NT2/D1 (cell line): ENCODE measurements around the gene MUSK.

ENCODE experiments used
- SUZ12 ChIP-seq: IDR thresholded peaks from 2 replicates; pipeline ENCODE4 v1.6.1; 2011; ENCODE audit not compliant: insufficient read length, insufficient read depth; ENCODE audit errors: extremely low read depth
- YY1 ChIP-seq: IDR thresholded peaks from 2 replicates; pipeline ENCODE4 v1.6.1; 2011; ENCODE audit not compliant: insufficient read length, insufficient read depth
- ZNF274 ChIP-seq: IDR thresholded peaks from 2 replicates; pipeline ENCODE4 v1.6.1; 2011; ENCODE audit warnings: mild to moderate bottlenecking, low read depth, low read length

DNA sequence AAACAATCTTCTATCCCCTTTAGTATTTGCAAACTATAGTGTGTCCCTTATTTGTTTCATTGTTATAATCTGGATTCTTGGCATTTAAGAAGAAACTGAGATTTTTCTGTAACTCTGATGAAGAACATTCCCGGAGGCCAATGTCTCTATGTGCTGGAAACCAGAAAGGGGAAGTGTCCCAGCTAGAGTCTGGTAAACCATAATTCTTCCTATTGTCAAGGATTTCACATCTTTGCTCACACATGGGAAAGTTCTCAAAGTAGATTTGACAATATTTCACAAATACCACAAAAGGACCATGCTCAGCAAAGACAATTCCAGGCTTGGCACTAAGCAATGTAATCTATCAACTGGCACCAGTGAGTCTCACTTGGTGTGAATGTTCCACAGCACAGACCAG lies 146.8 kb downstream of the MUSK start:
- TF ChIP-seq ZNF274 (no peak), SUZ12 (no peak), YY1 (no peak)
